GM21619 (cell line): Measurements from ENCODE around the gene CLMN.

Experiments used
- ATAC-seq: cut with Tn5 transposase; IDR thresholded peaks from one replicate; pipeline ENCODE4 v1.9.1; 2021; ENCODE audit not compliant: unreplicated experiment

Gene CLMN

GRCh38 chr14:95341564-95341963, 21.9 kb upstream of the CLMN start:
- ATAC-seq = no peak

- no peak for ATAC-seq
Measured at GRCh38 chr14:95341115-95341514, 21.4 kb upstream of the CLMN start.

- no peak for ATAC-seq
Measured at GRCh38 chr14:95340201-95340697, 20.5 kb upstream of the CLMN start.

- no peak for ATAC-seq
Measured at GRCh38 chr14:95339301-95339865, 19.7 kb upstream of the CLMN start.

GRCh38 chr14:95338436-95338835, 18.7 kb upstream of the CLMN start:
- no peak for ATAC-seq

- no peak for ATAC-seq
Measured at GRCh38 chr14:95337041-95337595, 17.4 kb upstream of the CLMN start.

GRCh38 chr14:95336192-95336760, 16.6 kb upstream of the CLMN start:
- ATAC-seq = no peak

GRCh38 chr14:95335071-95335470, 15.4 kb upstream of the CLMN start:
- no peak for ATAC-seq

GRCh38 chr14:95334044-95334443, 14.3 kb upstream of the CLMN start:
- no peak for ATAC-seq

GRCh38 chr14:95332641-95333040, 12.9 kb upstream of the CLMN start:
- ATAC-seq = no peak

- no peak for ATAC-seq
Measured at GRCh38 chr14:95331708-95332408, 12.2 kb upstream of the CLMN start.

- ATAC-seq = no peak
Measured at GRCh38 chr14:95330591-95331370, 11.1 kb upstream of the CLMN start.

GRCh38 chr14:95329941-95330340, 10.2 kb upstream of the CLMN start:
- no peak for ATAC-seq

GRCh38 chr14:95328729-95329503, 9.2 kb upstream of the CLMN start:
- ATAC-seq = no peak

GRCh38 chr14:95327558-95328374, 8.1 kb upstream of the CLMN start:
- ATAC-seq = peak; percentile 98

- ATAC-seq = peak; percentile 5
Measured at GRCh38 chr14:95326987-95327386, 7.3 kb upstream of the CLMN start.

GRCh38 chr14:95323917-95324316, 4.2 kb upstream of the CLMN start:
- ATAC-seq = no peak

GRCh38 chr14:95323361-95323760, 3.7 kb upstream of the CLMN start:
- ATAC-seq = no peak

- ATAC-seq = no peak
Measured at GRCh38 chr14:95322651-95323050, 2.9 kb upstream of the CLMN start.
